HG03175 (cell line): Measurements from ENCODE around the gene ENOX2.
"Not testable (repeated sequence)": the region's sequence is repeated elsewhere in the genome, so short reads cannot be mapped to it uniquely, and the experiment has no call there.

Experiments used
- ATAC-seq: cut with Tn5 transposase; IDR thresholded peaks from one replicate; pipeline ENCODE4 v1.9.1; 2021; ENCODE audit warnings: mild to moderate bottlenecking, moderate library complexity; ENCODE audit not compliant: unreplicated experiment

ENOX2 gene

DNA sequence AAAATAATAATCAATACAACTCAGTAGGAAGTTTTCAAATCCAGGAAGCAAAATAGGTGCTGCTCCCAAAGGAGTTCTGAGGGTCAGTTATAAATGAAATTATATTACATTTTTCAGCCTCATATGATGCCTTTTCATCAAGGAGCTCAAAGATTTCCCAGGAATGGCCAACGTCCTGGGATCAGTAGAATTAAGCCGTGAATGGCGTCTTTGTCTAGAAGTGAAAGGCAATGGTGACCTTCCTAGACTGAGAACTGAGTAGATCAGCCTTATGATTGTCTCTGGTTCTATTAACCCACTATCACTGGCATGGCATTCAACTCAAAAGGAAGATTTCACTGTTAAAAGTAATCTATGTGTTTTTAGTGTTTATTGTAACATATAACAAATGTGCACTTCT, 74.4 kb downstream of the ENOX2 start:
- no peak for ATAC-seq

- ATAC-seq: no peak
These were observed 75.4 kb downstream of the ENOX2 start for GRCh38 chrX:130827648-130828047.

GRCh38 chrX:130826249-130826648, 76.8 kb downstream of the ENOX2 start:
- no peak for ATAC-seq

- ATAC-seq: no peak
These were observed 77.5 kb downstream of the ENOX2 start for GRCh38 chrX:130825525-130825924.

DNA sequence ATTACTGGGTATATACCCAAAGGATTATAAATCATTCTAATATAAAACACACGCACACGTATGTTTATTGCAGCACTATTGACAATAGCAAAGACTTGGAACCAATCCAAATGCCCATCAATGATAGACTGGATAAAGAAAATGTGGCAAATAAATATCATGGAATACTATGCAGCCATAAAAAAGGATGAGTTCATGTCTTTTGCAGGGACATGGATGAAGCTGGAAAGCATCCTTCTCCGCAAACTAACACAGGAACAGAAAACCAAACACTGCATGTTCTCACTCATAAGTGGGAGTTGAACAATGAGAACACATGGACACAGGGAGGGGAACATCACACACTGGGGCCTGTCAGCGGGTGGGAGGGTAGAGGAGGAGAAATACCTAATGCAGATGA, 83.6 kb downstream of the ENOX2 start:
- not testable (repeated sequence) for ATAC-seq

DNA sequence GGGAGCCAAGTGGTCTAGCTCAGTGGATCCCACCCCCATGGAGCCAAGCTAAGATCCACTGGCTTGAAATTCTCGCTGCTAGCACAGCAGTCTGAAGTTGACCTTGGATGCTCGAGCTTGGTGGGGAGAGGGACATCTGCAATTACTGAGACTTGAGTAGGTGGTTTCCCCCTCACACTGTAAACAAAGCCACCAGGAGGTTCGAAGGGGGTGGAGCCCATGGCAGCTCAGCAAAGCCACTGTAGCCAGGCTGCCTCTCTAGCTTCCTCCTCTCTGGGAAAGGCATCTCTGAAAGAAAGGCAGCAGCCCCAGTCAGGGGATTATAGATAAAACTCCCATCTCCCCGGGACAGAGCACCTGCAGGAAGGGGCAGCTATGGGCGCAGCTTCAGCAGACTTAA, 89.1 kb downstream of the ENOX2 start:
- ATAC-seq: not testable (repeated sequence)

GRCh38 chrX:130810561-130810960, 92.4 kb downstream of the ENOX2 start:
- ATAC-seq: no peak

DNA sequence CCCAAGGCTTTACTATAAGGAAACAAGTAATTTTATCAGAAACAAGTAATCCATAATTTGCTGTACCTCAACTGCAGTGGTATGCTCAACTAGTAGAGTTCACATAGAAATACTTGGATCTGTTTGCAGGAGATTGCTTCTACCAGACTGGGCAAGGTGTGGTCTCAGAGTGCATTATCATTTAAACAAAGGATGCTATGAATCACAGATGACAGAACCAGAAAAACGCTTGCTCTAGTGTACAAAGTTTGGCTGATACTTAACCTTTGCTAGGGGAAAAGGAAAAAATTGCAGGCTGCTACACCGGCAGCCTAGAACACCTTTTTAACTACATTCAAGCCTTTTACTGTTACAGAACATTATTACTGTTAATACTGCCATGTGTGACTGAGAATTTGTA, 97.1 kb downstream of the ENOX2 start:
- ATAC-seq: no peak

GRCh38 chrX:130803537-130803936, 99.5 kb downstream of the ENOX2 start:
- no peak for ATAC-seq

GRCh38 chrX:130801901-130802300, 101.1 kb downstream of the ENOX2 start:
- no peak for ATAC-seq

DNA sequence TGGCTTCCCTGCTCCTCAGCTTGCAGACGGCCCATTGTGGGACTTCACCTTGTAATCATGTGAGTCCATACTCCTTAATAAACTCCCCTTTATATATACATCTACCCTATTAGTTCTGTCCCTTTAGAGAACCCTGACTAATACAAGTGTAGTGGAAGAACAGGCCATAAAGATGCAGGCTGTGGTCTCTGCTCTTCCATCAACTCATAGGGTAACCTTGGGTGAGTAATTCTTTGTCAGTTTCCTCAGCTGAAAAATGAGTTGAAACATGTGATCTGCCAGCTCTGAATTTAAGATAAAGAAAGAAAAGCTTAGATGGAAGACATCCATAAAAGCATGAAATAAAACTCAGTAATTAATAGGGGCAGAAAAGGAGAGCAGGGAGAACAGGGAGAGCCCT, 103.6 kb downstream of the ENOX2 start:
- ATAC-seq: no peak

GRCh38 chrX:130793975-130794374, 109.0 kb downstream of the ENOX2 start:
- no peak for ATAC-seq

DNA sequence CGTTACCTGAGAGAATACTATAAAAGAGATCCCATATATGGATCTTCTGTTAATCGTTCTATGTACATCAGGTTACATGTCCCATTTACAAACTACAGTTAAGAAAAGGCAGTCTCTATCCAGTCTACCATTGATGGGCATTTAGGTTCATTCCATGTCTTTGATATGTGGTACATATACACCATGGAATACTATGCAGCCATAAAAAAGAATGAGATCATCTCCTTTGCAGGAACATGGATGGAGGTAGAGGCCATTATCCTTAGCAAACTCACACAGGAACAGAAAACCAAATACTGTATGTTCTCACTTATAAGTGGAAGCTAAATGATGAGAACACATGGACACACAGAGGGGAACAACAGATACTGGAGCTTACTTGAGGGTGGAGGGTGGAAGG, 111.1 kb downstream of the ENOX2 start:
- not testable (repeated sequence) for ATAC-seq

- ATAC-seq: no peak
These were observed 113.2 kb downstream of the ENOX2 start for GRCh38 chrX:130789793-130790192.

DNA sequence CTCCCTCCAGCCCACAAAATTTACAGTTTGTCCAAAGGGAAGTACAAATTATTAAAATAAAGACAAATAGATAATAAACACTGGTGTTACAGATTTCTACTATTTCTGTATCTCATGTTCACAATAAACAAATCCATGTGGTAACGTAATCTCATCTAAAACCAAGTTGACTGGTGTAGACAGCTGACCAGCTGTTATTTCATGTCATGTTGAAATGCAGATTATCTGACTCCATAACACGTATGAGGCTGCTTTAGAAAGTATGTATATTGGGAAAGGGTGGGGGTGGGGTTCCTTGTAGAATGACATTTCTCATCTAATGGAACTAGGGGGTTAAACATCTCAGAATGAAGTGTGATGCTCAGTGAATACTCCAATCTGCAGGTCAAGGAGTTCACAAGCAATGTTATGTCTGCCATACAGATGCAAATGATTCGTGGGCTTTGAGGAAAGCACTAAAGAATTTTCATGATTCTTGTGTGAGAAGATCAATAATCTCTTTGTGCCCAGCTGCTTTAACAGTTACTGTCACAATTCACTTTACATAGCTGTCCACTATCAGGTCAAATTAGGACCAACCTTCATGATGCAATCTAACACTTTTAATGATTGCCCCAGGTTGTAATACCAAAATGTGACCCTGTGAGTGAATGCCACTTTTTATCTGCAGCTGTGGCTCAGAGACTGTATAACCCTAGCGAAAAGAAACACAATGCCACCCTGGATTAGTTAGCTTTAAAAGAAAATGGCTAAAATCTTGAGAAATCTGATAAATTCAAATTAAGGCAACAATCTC, 114.0 kb downstream of the ENOX2 start:
- ATAC-seq: no peak

DNA sequence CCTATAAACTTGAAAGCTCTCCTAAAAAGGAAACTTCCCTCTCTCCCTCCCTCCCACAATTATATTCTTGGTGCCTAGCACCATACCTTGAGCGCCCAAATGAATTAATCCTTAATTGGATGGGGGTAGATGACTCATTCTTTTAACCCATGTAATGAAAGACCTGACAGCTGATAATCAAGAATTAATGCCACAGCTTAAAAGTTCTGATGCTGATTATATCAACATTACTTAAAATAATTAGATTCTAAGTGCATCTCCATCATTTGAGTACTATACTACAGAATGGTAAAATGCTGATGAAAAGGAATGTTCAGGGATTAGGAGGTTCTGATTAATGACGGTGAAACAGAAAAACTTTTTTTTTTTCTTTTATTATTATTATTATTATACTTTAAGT, 117.0 kb downstream of the ENOX2 start:
- no peak for ATAC-seq

DNA sequence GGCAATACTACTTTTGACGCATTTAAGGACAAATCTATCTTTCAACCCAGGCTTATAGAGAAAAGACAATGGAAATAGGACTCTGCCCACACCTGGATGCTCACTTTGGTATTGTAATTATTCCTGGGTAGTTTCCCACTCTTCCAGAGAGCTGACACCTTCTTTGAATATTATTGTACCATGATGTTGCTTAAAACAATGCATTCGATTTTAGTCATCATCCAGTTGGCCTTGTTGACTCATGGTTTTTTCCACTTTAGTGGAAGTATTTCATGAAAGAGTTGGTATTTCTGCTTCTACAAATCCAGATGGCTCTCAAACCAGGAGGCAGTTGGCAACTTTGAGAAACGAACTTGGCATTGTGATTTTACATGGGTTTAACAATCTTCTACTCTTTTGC, 124.2 kb downstream of the ENOX2 start:
- ATAC-seq: no peak

DNA sequence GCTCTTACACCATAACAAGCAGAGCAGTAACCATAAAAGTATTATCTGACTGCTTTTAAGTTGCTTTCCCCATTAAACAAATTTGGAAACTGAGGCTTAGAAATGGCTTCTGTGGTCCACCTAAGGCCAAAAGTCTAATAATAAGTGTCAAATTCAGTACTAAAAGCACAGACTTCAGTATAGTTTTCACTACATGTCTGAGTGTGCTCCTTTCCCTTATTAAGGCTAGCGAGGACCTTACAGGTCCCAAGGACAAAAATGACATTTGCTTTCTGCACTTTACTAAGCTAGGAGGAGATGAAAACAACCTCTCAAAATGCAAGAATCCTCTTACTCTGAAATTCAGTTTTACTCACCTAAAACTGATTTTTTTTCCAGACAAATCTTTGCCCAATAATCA, 127.2 kb downstream of the ENOX2 start:
- no peak for ATAC-seq

GRCh38 chrX:130772776-130773143, 130.2 kb downstream of the ENOX2 start:
- no peak for ATAC-seq

DNA sequence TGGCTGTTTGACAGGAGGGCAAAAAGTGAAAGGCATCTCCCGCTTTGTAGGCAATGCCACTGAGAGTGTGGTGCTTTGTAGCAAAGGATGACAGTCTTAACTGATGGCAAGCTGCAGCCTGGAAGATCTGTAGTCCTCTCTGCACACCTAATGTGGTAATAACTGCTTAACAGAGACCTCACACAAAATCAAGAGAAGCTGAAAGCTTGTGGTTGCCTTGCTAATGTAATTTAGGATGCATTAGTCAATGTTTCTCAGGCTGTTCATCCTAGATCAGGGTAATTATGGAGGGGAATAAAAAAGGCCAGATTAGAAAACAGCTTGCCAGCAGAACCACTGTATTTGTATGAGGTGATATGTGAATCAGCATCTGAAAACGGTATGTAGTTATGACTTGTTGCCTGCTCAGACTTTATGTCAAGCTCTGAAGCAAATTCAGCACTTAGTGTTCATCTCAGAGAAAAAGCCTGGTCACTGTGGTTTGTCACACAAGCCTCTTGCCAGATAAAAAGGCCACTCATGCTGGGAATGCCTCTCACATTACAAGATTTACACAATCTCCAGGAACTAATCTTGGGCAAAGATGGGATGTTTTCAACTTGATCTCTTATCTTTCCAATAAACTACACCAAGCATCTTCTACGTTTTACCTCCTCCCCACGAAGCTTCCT, 130.8 kb downstream of the ENOX2 start:
- ATAC-seq: no peak

DNA sequence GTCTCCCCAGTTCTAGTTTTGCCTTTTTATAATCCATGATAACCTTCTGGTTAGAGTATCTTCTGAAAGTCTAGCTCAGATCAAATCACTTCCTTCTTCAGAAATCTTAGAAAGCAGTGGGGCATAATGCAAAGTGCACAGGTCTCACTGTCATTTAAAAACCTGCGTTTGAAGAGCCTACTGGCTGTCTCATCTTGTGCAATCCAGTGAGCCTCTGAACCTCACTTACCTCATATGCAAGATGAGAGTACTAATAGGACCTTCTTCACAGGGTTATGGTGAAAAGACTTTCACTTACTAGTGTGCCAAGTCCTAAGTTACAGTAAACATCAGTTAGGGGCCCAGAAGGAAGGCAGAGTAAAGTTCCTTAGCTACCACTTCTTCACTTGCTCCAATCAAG, 131.4 kb downstream of the ENOX2 start:
- ATAC-seq: no peak

GRCh38 chrX:130771230-130771629, 131.8 kb downstream of the ENOX2 start:
- ATAC-seq: no peak

DNA sequence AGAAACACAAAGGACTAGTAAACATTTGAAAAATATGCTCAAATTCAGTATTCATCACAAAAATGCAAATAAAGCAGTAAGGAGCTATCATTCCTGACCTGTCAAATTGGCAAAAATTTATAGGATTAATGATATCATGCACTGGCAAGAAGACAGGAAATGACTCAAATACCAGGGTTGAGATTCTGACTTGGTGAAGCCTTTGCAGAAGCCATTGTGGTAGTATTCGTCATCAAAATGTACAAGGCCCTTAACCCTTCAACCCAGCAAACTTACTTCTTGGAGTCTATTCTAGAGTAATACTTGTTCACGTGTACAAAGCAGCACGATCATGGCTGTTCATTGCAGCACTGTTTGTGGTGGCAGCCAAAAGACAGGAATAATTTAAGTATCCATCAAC, 132.4 kb downstream of the ENOX2 start:
- no peak for ATAC-seq
